ENCODE data around the gene MLLT10. TPM values are rescaled to one million over a fixed set of nuclear protein-coding genes. Genes with fewer than 3 reads are reported as not detected.
A peak's percentile ranks its signal among the peaks of the same experiment; 100 is the strongest.

Gene MLLT10
- total and polyA plus RNA-seq, 4 donors = 20.6 to 97.8 (median 35.7) TPM

DNA sequence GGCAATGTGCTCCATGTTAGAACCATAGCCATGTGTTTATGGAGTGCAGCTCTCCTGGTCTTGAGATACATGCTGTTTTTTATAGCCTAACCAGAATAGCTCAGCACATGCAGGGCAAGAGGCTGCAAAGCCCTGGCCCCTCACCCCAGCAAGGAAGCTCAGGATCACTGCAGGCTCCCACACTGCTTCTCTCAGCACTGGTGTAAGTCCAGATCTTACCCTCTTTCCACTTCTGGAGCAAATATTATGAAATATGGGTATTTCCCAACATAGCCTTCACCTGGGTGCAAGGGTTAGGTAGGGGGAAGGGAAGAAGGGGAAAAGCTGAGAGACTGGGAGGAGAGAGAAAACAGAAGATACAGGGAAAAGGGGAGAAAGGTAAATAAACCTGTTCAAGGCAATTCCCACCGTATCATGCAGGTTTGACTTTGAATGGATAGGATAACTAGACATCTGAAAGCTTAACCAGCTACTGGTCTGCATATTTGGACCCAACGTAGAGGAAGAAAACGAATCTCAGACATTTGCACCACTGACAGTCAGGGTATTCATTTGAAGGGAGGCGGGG lies 28.2 kb upstream of the MLLT10 start:
- H3K36me3 ChIP-seq (ENCODE audit: control insufficient read depth in 4 of 4, insufficient read depth in 4 of 4, low read length in 4 of 4) = no peaks in the 10 kb centered on the region
- TF ChIP-seq CTCF (IDR thresholded peaks at IDR 0.05; ENCODE audit: control extremely low read depth, extremely low read depth) = no peak
- H3K27ac ChIP-seq (ENCODE audit: low read depth in 1 of 2, low read length in 1 of 2) = no peak overlapping the region
- H3K27me3 ChIP-seq (ENCODE audit: control insufficient read depth in 3 of 3, insufficient read depth in 3 of 3, low read length in 2 of 3) = no peaks in the 10 kb centered on the region
- peaks cover 0 to 37% (median 1%) of the 10 kb centered on the region in 5 donors for H3K4me1 ChIP-seq (ENCODE audit: control insufficient read depth in 5 of 5, insufficient read depth in 5 of 5, low read length in 5 of 5)
- 60 to 74% methylated on average over 4 of the region's 4 CpGs for WGBS, 2 donors
- ATAC-seq (ENCODE audit: insufficient read depth, low FRiP score) (peak; percentile 14), DNase-seq (peak in 2 of 3 donors; percentile 12 to 23)
- H3K4me3 ChIP-seq = no peak overlapping the region
- no peak overlapping the region for H3K9ac ChIP-seq (ENCODE audit: insufficient read depth in 1 of 2, low read length in 2 of 2)
- H3K9me3 ChIP-seq (ENCODE audit: control insufficient read depth in 4 of 4, insufficient read depth in 3 of 4, low read length in 3 of 4) = no peaks in the 10 kb centered on the region

DNA sequence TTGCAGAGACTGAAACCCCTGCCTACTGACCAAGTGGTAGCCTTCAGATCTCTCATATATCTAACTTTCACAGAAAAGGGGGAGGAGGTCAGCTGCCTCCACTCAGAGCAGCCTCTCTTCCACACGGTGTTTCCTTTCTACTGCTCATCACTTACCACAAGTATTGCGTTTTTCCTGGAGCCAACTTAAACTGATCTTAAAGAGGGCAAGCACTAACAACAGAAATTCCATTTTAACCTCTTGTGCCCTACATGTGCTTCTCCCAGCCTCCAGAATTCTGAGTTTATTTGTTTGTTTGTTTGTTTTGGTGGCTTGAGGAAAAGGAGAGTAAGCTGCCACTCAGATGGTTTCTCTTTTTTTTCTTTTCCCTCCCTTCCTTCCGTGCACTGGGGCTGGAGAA lies 27.7 kb upstream of the MLLT10 start:
- 27 to 41% methylated on average over 3 of the region's 3 CpGs for WGBS, 2 donors
- Histone ChIP-seq H3K4me3 (no peak overlapping the region), H3K9ac (ENCODE audit: insufficient read depth in 1 of 2, low read length in 2 of 2) (no peak overlapping the region), H3K9me3 (ENCODE audit: control insufficient read depth in 4 of 4, insufficient read depth in 3 of 4, low read length in 3 of 4) (no peaks in the 10 kb centered on the region), H3K36me3 (ENCODE audit: control insufficient read depth in 4 of 4, insufficient read depth in 4 of 4, low read length in 4 of 4) (no peaks in the 10 kb centered on the region), H3K4me1 (ENCODE audit: control insufficient read depth in 5 of 5, insufficient read depth in 5 of 5, low read length in 5 of 5) (peaks cover 0 to 37% (median 2%) of the 10 kb centered on the region in 5 donors), H3K27ac (ENCODE audit: low read depth in 1 of 2, low read length in 1 of 2) (no peak overlapping the region), H3K27me3 (ENCODE audit: control insufficient read depth in 3 of 3, insufficient read depth in 3 of 3, low read length in 2 of 3) (no peaks in the 10 kb centered on the region)
- no peak for ATAC-seq (ENCODE audit: insufficient read depth, low FRiP score)
- DNase-seq = peak in 2 of 3 donors; percentile 18 to 42
- TF ChIP-seq CTCF (IDR thresholded peaks at IDR 0.05; ENCODE audit: control extremely low read depth, extremely low read depth) = no peak

GRCh38 chr10:21507150-21507549 lies 26.9 kb upstream of the MLLT10 start:
- no peaks in the 10 kb centered on the region for H3K36me3 ChIP-seq (ENCODE audit: control insufficient read depth in 4 of 4, insufficient read depth in 4 of 4, low read length in 4 of 4)
- H3K27me3 ChIP-seq (ENCODE audit: control insufficient read depth in 3 of 3, insufficient read depth in 3 of 3, low read length in 2 of 3) = no peaks in the 10 kb centered on the region
- peaks cover 0 to 44% (median 2%) of the 10 kb centered on the region in 5 donors for H3K4me1 ChIP-seq (ENCODE audit: control insufficient read depth in 5 of 5, insufficient read depth in 5 of 5, low read length in 5 of 5)
- TF ChIP-seq CTCF (IDR thresholded peaks at IDR 0.05; ENCODE audit: control extremely low read depth, extremely low read depth) = no peak
- H3K9me3 ChIP-seq (ENCODE audit: control insufficient read depth in 4 of 4, insufficient read depth in 3 of 4, low read length in 3 of 4) = no peaks in the 10 kb centered on the region
- H3K9ac ChIP-seq (ENCODE audit: insufficient read depth in 1 of 2, low read length in 2 of 2) = no peak overlapping the region
- 80 to 84% methylated on average over 21 of the region's 21 CpGs for WGBS, 2 donors
- no peak overlapping the region for H3K27ac ChIP-seq (ENCODE audit: low read depth in 1 of 2, low read length in 1 of 2)
- ATAC-seq (ENCODE audit: insufficient read depth, low FRiP score) (no peak), DNase-seq (no peak)
- H3K4me3 ChIP-seq = no peak overlapping the region

Measured in lung (tissue), 12 donors.